A549 (cell line): Measurements from ENCODE around the gene PRDX5. TPM values are rescaled to one million over a fixed set of nuclear protein-coding genes. Genes with fewer than 3 reads are reported as not detected.

Experiments
- ATAC-seq, 2 experiments: fragments of 200-7000 bp in 1 of 2; fragments of >200 bp in 1 of 2; cut with Nextera tagmentation in 1 of 2; cut with Tn5 transposase in 1 of 2; 3 replicates each; pipeline versions ENCODE4 v1.8.0 to v1.9.1; 2018 to 2020; ENCODE audit warnings: mild to moderate bottlenecking in 1 of 2, moderate library complexity in 1 of 2
- CTCF ChIA-PET: fragments of 300-600 bp; sonication (Branson Sonifier 250); formaldehyde crosslinking; extraction: SDS; loops from one replicate; lab custom pipeline; 2021; ENCODE audit warnings: antibody characterized with exemption, inconsistent platforms; lab: Yijun Ruan, JAX
- POLR2A ChIA-PET: fragments of 350-600 bp; formaldehyde crosslinking; extraction: SDS; loops from one replicate; lab custom pipeline; 2021; ENCODE audit warnings: antibody characterized with exemption, inconsistent platforms; lab: Yijun Ruan, JAX
- DNase-seq, 2 experiments: peaks; one replicate each; pipeline versions ENCODE4 v3.0.0 to v3.0.0-alpha.2; 2011 to 2016; ENCODE audit warnings: low read depth in 1 of 2, low spot score in 1 of 2
- FAIRE-seq: peaks from 2 replicates; lab custom pipeline; 2011; peaks lifted over from hg19 to GRCh38; lab: Jason Lieb, UNC
- H3K27ac ChIP-seq, 2 experiments: fragments of >200 bp; sonication (Bioruptor Twin); formaldehyde crosslinking; 3 replicates each; pipeline ENCODE4 v1.5.1; 2016 to 2017
- H3K4me1 ChIP-seq: fragments of >200 bp; sonication (Bioruptor Twin); formaldehyde crosslinking; 3 replicates; pipeline ENCODE4 v1.6.1; 2016
- H3K4me2 ChIP-seq: fragments of >200 bp; sonication (Bioruptor Twin); formaldehyde crosslinking; 3 replicates; pipeline ENCODE4 v1.6.1; 2016
- H3K4me3 ChIP-seq: fragments of >200 bp; sonication (Bioruptor Twin); formaldehyde crosslinking; 3 replicates; pipeline ENCODE4 v1.5.1; 2016
- H3K9me3 ChIP-seq: fragments of >200 bp; sonication (Bioruptor Twin); formaldehyde crosslinking; 3 replicates; pipeline ENCODE4 v1.6.1; 2016
- FOSL2 ChIP-seq, 2 experiments: fragments of 450-650 bp in 1 of 2; fragments of >200 bp in 1 of 2; sonication (Bioruptor Twin) in 1 of 2; formaldehyde crosslinking; IDR thresholded peaks; 2 replicates each; pipeline versions ENCODE4 v1.5.0 to v1.6.1; 2016 to 2020; ENCODE audit warnings: mild to moderate bottlenecking in 1 of 2, moderate library complexity in 1 of 2
- HOXB13 ChIP-seq: fragments of 250-450 bp; sonication (Bioruptor Pico); IDR thresholded peaks from 2 replicates; pipeline ENCODE4 v1.5.0; 2020; ENCODE audit warnings: low read depth, mild to moderate bottlenecking, moderate library complexity
- MAFK ChIP-seq: fragments of 450-650 bp; IDR thresholded peaks from 2 replicates; pipeline ENCODE4 v1.6.1; 2014; ENCODE audit not compliant: partially characterized antibody
- MAZ ChIP-seq: fragments of 150-350 bp; IDR thresholded peaks from 2 replicates; pipeline ENCODE4 v1.6.1; 2014; ENCODE audit warnings: antibody characterized with exemption, low read depth, low read length, borderline replicate concordance
- MYC ChIP-seq: IDR thresholded peaks from 2 replicates; pipeline ENCODE4 v1.6.1; 2012; ENCODE audit warnings: mild to moderate bottlenecking, inconsistent platforms, low read length, improper control_type of control experiment, borderline replicate concordance
- PHF8 ChIP-seq: fragments of 200-600 bp; sonication (generic); IDR thresholded peaks from 2 replicates; pipeline ENCODE4 v1.6.1; 2016; ENCODE audit warnings: low read depth, mild to moderate bottlenecking, antibody characterized with exemption, moderate library complexity, borderline replicate concordance
- POLR2A ChIP-seq: IDR thresholded peaks from 2 replicates; pipeline ENCODE4 v1.6.1; 2012; ENCODE audit warnings: mild to moderate bottlenecking, low read length
- RNF2 ChIP-seq: fragments of 200-600 bp; sonication (generic); IDR thresholded peaks from 2 replicates; pipeline ENCODE4 v1.6.1; 2016; ENCODE audit warnings: low read depth, mild to moderate bottlenecking, antibody characterized with exemption, moderate library complexity, borderline replicate concordance
- WGBS: methylation state at CpG from one replicate; pipeline ENCODE4 v1.1.6; 2017; ENCODE audit errors: missing lambda C conversion rate; 5-methylcytosine and 5-hydroxymethylcytosine counted together
- polyA plus RNA-seq, 4 experiments: library from polyadenylated mRNA; depleted of rRNA in 3 of 4; stranded (reverse); fragments of >200 nt; fragmentation: RNase III in 1 of 4; extraction: RNeasy Plus Mini Kit Qiagen cat#74134 plus additional on column Dnase treatment in 1 of 4; gene quantifications; 2 replicates in 3 of 4; 3 replicates in 1 of 4; pipeline ENCODE4 v1.2.3, GENCODE V29; 2011 to 2017
- TF ChIP-seq, protein P1 (sequence below): fragments of 200-600 bp; sonication (generic); IDR thresholded peaks from 2 replicates; pipeline ENCODE4 v1.6.1; 2016; ENCODE audit warnings: antibody characterized with exemption, mild to moderate bottlenecking, moderate library complexity
- TF ChIP-seq, protein P2 (sequence below): fragments of 250-450 bp; sonication (Bioruptor Pico); IDR thresholded peaks from 2 replicates; pipeline ENCODE4 v1.5.0; 2021; ENCODE audit warnings: mild to moderate bottlenecking, moderate library complexity, borderline replicate concordance
- TF ChIP-seq, protein P3 (sequence below): IDR thresholded peaks from 2 replicates; pipeline ENCODE4 v1.6.1; 2012; ENCODE audit warnings: low read depth, borderline replicate concordance
- TF ChIP-seq, protein P4 (sequence below): fragments of >200 bp; sonication (Bioruptor Twin); formaldehyde crosslinking; IDR thresholded peaks from 3 replicates; pipeline ENCODE4 v1.5.1; 2016
- TF ChIP-seq, protein P5 (sequence below): fragments of >200 bp; sonication (Bioruptor Twin); formaldehyde crosslinking; IDR thresholded peaks from 2 replicates; pipeline ENCODE4 v1.6.1; 2016

Gene PRDX5
- polyA plus RNA-seq, 2 of the 4 experiments (the other 2 are of a cell fraction): 377 to 491 TPM

DNA sequence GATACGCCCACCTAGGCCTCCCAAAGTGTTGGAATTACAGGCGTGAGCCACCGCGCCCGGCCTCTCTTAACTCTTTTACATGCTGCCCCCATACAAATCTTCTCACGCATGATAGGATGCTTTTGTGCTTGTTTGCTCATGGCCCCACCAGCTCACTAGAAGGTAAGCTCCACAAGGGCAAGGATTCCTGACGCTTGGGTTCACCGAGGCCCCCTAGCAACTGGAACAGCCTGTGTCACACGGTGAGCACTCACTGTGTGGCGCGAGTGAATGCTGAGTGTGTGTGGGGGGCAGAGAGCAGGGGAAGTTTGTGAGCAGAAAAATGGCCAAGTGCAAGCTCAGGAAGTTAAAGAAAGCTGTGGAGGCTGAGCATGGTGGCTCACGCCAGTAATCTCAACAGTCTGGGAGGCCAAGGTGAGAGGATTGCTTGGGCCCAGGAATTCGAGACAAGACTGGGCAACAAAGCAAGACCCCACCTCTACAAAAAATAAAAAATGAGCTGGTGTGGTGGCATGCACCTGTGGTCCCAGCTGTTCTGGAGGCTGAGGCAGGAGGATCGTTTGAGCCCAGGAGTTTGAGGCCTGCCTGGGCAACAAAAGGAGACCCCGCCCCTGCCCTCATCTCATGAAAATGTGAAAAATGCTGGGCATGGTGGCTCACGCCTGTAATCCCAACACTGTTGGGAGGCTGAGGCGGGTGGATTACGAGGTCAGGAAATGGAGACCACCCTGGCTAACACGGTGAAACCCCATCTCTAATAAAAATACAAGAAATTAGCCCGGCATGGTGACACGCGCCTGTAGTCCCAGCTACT lies 35.8 kb upstream of the PRDX5 start:
- 94% methylated on average over 22 of the region's 22 CpGs for WGBS
- peaks cover 21% of the 10 kb centered on the region for H3K4me1 ChIP-seq
- no peak overlapping the region for H3K4me3 ChIP-seq
- ChIA-PET POLR2A (interaction anchor here (0.5 to 5.8 kb wide), 4 partner anchors 12 to 57 kb away, joined by 4 to 49 read pairs (median 10); partner anchors contain the start of gene ESRRA), CTCF (interaction anchor here (0.9 to 20.5 kb wide), 5 partner anchors 10 to 49 kb away, joined by 3 to 448 read pairs (median 7); partner anchors contain the start of genes CATSPERZ, ESRRA and PLCB3)
- no peaks in the 10 kb centered on the region for H3K9me3 ChIP-seq
- H3K4me2 ChIP-seq: no peak overlapping the region
- H3K27ac ChIP-seq: no peak overlapping the region
- ATAC-seq (no peak), FAIRE-seq (no peak), DNase-seq (no peak)
- no peak for TF ChIP-seq POLR2A
- TF ChIP-seq, protein P1, sequence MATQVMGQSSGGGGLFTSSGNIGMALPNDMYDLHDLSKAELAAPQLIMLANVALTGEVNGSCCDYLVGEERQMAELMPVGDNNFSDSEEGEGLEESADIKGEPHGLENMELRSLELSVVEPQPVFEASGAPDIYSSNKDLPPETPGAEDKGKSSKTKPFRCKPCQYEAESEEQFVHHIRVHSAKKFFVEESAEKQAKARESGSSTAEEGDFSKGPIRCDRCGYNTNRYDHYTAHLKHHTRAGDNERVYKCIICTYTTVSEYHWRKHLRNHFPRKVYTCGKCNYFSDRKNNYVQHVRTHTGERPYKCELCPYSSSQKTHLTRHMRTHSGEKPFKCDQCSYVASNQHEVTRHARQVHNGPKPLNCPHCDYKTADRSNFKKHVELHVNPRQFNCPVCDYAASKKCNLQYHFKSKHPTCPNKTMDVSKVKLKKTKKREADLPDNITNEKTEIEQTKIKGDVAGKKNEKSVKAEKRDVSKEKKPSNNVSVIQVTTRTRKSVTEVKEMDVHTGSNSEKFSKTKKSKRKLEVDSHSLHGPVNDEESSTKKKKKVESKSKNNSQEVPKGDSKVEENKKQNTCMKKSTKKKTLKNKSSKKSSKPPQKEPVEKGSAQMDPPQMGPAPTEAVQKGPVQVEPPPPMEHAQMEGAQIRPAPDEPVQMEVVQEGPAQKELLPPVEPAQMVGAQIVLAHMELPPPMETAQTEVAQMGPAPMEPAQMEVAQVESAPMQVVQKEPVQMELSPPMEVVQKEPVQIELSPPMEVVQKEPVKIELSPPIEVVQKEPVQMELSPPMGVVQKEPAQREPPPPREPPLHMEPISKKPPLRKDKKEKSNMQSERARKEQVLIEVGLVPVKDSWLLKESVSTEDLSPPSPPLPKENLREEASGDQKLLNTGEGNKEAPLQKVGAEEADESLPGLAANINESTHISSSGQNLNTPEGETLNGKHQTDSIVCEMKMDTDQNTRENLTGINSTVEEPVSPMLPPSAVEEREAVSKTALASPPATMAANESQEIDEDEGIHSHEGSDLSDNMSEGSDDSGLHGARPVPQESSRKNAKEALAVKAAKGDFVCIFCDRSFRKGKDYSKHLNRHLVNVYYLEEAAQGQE: no peak
- TF ChIP-seq, protein P2, sequence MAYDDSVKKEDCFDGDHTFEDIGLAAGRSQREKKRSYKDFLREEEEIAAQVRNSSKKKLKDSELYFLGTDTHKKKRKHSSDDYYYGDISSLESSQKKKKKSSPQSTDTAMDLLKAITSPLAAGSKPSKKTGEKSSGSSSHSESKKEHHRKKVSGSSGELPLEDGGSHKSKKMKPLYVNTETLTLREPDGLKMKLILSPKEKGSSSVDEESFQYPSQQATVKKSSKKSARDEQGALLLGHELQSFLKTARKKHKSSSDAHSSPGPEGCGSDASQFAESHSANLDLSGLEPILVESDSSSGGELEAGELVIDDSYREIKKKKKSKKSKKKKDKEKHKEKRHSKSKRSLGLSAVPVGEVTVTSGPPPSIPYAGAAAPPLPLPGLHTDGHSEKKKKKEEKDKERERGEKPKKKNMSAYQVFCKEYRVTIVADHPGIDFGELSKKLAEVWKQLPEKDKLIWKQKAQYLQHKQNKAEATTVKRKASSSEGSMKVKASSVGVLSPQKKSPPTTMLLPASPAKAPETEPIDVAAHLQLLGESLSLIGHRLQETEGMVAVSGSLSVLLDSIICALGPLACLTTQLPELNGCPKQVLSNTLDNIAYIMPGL (CRISPR knock-in tag): no peak
- TF ChIP-seq, protein P3, sequence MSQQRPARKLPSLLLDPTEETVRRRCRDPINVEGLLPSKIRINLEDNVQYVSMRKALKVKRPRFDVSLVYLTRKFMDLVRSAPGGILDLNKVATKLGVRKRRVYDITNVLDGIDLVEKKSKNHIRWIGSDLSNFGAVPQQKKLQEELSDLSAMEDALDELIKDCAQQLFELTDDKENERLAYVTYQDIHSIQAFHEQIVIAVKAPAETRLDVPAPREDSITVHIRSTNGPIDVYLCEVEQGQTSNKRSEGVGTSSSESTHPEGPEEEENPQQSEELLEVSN: no peak
- TF ChIP-seq MAZ: no peak
- no peak for TF ChIP-seq HOXB13 (CRISPR knock-in tag)
- TF ChIP-seq PHF8: no peak
- TF ChIP-seq, protein P4, sequence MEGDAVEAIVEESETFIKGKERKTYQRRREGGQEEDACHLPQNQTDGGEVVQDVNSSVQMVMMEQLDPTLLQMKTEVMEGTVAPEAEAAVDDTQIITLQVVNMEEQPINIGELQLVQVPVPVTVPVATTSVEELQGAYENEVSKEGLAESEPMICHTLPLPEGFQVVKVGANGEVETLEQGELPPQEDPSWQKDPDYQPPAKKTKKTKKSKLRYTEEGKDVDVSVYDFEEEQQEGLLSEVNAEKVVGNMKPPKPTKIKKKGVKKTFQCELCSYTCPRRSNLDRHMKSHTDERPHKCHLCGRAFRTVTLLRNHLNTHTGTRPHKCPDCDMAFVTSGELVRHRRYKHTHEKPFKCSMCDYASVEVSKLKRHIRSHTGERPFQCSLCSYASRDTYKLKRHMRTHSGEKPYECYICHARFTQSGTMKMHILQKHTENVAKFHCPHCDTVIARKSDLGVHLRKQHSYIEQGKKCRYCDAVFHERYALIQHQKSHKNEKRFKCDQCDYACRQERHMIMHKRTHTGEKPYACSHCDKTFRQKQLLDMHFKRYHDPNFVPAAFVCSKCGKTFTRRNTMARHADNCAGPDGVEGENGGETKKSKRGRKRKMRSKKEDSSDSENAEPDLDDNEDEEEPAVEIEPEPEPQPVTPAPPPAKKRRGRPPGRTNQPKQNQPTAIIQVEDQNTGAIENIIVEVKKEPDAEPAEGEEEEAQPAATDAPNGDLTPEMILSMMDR: no peak
- no peak for TF ChIP-seq RNF2

DNA sequence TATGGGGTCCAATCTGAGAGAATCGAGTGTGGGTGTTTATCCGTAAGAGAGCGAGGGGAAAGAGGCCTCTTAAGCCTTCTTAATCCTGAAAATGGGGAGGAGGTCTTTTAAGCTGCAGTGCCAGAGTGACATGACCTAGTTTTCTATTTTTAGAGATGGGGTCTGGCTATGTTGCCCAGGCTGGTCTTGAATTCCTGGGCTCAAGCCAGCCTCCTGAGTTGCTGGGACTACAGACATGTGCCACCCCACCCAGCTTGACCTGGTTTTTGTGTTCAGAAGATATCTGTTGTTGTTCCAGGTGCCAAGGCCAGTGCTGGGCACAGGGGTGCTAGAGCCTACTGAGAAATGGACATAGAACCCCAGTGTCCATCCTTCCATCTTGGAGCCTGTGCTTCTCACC lies 34.8 kb upstream of the PRDX5 start:
- DNase-seq: no peak
- TF ChIP-seq, protein P5, sequence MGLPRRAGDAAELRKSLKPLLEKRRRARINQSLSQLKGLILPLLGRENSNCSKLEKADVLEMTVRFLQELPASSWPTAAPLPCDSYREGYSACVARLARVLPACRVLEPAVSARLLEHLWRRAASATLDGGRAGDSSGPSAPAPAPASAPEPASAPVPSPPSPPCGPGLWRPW: no peak
- TF ChIP-seq MYC (no peak), MAFK (no peak), FOSL2 (IDR thresholded peaks at IDR 0.05) (no peak), FOSL2 (CRISPR knock-in tag; IDR thresholded peaks at IDR 0.05) (no peak)
- ATAC-seq: no peak
- CTCF ChIA-PET: interaction anchor here (0.8 to 20.5 kb wide), 5 partner anchors 12 to 72 kb away, joined by 3 to 448 read pairs (median 7); partner anchors contain the start of genes CATSPERZ, ESRRA and PLCB3
- WGBS: 97% methylated on average over 3 of the region's 3 CpGs
- POLR2A ChIA-PET: interaction anchor here (4.1 to 5.8 kb wide), 2 partner anchors 13 to 22 kb away, joined by 17 to 49 read pairs; partner anchors contain the start of gene ESRRA
- H3K27ac ChIP-seq: peak overlapping the region in 1 of 2 experiments; percentile 98; a peak in 2 of 6 replicates
- H3K4me2 ChIP-seq: peak overlapping the region; percentile 86
- peaks cover 17% of the 10 kb centered on the region; the same call in 1 of the 3 replicates for H3K4me1 ChIP-seq
- no peak overlapping the region for H3K4me3 ChIP-seq
- H3K9me3 ChIP-seq: no peaks in the 10 kb centered on the region
- no peak for FAIRE-seq
